HG03565 (cell line): ENCODE results near the gene MATN4.

Source experiments
- ATAC-seq: cut with Tn5 transposase; IDR thresholded peaks from one replicate; pipeline ENCODE4 v1.9.1; 2021; ENCODE audit warnings: mild to moderate bottlenecking, moderate library complexity; ENCODE audit not compliant: unreplicated experiment

The MATN4 gene

DNA sequence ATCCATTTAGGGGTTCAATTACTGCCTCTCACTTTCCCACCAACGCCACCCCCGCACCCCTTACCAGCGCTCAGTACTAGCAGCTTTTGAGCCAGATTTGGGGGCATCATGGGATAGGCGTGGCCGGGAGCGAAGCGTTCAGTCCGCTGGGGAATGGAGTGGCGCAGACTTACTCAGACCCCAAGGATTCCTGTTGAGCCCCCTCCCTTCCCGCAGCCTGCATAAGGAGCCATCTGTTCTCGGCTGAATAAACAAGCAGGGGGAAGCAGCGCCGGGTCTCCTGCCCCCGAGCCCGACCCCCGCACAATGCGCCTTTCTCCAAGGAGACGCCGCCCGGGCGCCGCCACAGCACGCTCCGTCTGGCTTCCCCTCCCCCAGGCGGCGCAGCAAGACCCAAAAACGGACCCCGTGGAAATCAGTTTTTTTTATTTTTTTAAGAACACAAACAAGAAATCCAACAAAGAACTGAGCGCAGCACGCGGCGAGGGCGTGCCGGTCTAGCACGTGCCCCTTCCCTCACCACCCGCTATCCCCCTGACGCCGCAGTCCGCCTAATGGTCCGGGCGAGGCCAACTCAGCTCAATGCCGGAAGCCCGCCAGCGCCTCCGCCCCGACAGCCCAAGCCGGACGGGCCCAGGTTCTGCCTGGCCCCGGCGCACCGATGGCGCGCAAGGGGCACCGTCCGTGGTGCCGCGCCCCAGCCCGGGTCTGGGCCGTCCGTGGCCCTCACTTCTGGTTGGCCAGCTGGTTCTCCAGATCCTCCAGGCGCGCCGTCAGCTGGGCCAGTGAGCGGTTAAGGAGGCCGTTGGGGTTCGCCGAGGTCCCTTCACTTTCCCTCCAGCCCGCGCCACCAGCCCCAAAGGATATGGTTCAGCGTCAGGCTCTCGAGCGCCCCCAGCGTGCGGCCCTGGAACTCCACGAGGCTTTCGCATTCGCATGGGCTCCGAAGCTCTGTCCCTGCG lies 14.8 kb downstream of the MATN4 start:
- ATAC-seq: no peak

DNA sequence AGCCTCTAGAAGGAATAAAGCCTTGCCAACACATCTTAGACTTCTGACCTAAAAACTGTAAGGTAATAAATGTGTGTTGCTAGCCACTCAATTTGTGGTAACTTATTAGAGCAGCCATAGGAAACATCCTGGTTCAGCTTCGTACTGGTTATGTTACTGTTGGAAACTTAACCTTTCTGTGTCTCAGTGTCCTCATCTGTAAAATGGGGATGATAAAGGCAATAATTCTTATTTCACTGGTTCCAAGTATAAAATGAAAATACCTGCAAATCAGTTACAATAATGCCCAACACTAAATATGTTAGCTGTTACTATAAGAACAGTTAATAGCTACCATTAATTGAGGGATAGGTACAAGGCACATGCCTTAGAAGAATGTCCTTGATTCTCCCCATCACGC lies 15.8 kb downstream of the MATN4 start:
- no peak for ATAC-seq

DNA sequence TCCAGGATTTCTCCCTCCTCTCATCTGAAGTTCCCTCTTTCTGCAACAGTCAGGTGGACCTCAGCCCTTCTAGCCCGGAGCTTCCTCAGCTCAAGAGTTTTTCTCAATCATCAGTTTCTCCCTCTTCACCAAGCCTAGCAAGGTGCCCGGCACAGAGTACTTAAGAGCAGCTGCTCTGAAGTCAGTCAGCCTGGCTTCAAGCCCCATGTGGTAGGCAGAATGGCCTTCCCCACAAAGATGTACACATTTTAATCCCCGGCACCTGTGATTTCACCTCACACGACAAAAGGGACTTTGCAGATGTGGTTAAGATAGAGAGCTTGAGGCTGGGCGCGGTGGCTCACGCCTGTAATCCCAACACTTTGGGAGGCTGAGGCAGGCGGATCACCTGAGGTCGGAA lies 16.6 kb downstream of the MATN4 start:
- ATAC-seq: no peak

DNA sequence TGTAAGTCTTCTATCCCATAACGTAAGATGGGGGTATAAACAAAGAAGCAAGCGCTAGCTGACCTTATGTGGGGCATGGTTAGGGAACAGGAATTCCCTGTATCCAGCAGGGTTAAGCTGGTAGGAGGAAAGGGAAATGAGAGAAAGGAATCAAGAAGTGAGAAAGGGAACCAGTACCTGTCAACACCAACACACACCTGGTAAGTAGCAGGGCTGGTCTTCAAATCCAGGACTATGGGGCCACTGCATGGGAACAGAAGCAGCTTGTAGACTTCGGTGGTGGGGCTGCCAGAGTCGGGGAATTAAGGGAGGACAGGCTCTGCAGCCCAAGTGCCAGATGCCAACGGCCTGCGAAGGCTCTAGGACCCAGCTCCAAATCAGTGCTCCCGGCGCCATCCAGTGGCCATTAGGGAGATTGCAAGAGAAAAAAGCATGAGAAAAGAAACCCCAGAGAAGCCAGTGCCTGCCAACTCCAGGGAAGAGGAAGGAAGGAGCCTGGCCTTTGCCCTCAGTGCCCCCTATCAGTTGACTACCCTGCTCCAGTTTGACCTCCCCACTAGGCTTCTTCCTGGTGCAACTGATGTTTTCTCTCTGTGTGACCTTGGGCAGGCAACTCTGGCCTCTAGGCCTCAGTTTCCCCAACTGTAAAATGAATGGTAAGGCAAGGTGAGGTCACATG lies 17.3 kb downstream of the MATN4 start:
- ATAC-seq: no peak

DNA sequence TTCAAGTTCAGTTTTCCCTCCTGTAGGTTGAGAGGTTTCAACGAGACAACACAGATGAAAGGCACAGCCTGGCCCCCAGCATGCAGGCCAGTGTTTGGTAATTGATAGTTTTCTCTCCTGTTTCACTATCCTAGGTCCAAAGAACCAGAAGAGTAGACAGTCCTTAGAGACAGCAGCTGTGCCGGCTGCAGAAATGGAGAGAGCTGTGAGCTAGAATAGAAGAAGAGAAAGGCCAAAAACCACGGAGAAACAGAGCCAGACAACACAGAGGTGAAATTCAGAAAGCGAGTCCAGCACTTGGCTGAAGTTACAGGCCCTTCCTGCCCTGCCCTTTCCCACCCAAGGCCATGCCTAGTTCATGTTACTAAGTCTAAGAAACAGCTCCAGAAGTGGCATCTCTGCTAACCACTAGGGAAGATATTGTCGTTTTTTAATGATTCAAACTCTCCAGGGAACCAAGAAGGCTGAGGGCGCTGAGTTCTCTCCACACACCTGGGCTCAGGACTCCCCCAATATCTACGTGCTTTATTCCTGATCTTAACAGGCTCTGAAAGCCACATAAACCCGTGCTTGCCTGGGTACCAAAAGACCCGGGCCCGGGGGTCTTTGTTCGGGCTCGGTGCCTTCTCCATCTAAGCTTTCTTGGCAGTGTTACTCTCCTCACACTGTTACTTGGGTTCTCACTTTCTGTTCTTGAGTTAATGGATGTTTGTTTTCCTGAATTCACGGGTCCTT lies 18.0 kb downstream of the MATN4 start:
- ATAC-seq: no peak

DNA sequence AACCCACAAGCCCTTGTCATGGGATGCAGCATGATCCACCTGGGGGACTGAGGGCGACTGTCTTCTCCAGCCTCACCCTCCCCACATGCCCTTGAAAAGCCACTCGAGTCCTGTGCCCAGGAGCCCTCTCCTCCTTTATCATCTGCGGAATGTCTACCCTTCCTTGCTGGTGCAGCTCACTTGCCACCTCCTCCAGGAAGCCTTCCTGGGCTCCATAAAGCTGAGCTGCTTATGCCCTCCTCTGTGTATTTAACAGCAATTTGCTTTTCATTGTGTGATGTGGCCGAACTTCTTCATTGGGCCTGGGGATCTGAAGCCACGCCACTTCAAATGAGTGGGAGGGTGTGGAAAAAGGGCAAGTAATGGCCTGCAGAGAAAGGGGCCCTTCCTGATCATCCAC lies 19.2 kb downstream of the MATN4 start:
- no peak for ATAC-seq

DNA sequence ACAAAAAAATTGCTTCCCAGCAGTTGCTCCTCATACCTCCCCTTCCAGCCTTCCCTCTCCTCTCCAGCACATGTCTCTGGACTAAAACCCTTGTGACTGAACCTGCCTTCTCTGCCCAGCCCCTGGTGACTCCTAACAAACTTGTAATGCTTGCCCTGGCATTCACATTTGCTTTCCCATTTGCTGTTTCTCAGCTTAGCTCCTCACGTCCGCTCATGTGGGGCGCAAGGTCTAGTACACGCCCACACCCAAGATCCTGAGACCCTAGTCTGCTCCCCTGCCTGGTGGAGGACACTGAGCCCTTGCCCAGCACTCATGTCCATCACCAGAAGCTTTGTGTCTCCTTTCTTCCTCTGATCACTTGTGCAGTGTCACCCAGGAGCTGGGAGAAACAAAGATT lies 19.7 kb downstream of the MATN4 start:
- no peak for ATAC-seq

DNA sequence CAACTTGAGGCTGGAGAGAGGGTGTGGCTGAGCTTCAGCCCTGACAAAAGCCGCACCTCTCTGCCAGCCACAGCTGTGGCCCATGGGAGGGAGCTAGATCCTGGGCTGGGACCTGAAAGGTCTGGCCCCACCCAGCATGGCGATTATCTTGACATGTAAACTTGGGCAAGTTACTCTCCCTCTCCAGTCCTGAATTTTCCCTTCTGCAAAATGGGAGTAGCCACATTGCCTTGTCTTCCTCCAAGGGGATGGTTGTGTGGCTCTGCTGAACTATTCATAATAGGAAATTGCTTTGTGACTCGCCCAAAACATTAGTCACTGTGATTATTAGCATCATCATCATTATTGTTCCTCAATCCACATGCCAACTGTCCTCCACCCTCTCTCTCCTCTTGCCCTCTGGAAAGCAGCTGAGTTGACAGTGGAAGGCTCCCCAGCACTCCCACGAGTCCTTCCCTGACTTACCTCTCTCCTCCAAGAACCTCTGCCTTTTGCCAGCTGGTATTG lies 24.5 kb downstream of the MATN4 start:
- no peak for ATAC-seq

DNA sequence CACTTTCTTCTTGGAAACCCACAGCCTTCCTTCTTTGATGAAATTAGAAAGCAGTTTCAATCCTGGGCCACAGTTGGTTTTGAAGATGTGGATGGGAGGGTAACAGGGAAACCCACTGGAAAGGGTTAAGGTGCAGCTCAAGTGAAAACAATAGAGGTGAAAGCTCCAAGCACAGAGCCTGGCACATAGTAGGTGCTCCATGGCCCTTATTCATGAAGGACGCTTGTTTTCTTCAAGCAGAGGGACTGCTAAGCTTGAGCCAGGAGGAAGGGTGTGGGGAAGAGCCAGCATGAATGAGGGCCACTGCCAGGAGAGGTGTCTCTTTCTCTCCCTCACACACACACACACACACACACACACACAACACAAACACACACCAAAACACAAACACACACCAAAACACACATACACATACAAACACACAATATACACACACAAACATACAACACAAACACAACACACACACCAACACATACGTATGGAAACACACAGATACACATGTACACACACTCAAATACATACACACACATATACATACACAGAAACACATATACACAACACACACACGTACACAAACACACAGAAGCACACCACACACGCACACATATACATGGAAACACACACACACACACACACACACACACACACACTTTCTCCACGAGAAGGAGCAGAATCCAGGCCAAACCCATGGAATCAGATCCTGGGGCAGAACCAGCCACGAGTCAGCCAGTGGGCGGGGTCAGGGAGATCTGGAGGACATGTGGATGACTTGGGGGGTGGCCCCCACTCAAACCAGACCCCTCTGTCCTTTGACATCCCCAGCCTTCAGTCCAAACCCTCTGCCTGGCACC lies 25.2 kb downstream of the MATN4 start:
- ATAC-seq: no peak

DNA sequence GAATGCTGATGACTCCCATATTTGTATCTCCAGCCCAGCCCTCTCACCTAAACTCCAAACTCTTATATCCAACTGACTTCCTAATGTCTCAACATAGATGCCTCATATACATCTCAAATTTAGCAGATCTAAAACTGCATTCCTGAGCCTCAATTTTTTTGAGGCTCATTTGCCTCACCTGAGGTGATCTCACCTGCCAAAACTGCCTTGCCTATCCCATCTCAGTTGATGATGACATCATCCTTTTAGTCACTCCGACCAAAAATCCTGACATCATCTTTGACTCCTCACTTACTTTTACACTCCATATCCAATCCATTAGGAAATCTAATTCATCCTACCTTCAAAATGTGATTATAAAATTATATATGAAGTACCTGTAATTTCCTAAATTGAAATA lies 28.1 kb downstream of the MATN4 start:
- no peak for ATAC-seq

DNA sequence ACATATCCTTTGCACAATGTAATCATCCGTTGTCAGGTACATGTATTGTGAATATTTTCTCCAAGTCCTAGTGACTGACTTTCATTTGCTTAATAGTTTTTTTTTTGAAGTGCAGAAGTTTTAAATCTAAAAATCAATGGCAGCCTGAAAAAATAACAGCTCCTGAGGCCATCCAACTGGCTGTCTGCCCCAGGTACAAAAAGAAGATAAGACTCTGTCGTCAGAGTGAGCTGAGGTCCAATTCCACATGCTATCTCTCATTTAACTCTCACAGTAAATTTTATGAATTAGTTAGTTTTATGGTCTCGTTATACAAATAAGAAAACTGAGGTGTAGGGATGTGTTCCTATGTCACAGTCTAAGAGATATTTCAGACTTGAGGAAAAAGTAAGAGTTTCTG lies 32.8 kb downstream of the MATN4 start:
- ATAC-seq: no peak

DNA sequence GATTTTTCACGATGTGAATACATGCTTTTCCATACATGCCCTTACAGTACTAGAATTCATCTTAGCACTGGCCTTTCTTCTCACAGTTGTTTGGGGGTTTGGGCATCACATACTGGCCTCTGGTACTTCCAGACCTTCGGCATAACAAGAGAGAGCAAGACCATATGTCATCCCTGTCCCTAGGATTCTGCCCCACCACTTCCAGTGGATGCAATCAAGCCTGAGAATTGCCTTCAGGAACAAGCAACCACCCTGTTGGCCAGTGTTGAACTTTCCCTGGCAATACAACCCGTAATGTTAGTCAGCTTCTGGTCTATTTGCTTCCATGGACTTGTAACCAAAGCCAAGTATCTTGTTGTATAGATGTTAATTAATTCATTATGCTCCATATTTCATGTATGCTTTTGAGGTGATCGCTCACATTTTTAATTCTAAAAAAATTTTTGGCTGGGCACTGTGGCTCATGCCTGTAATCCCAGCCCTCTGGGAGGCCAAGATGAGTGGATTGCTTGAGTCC lies 38.3 kb downstream of the MATN4 start:
- no peak for ATAC-seq

DNA sequence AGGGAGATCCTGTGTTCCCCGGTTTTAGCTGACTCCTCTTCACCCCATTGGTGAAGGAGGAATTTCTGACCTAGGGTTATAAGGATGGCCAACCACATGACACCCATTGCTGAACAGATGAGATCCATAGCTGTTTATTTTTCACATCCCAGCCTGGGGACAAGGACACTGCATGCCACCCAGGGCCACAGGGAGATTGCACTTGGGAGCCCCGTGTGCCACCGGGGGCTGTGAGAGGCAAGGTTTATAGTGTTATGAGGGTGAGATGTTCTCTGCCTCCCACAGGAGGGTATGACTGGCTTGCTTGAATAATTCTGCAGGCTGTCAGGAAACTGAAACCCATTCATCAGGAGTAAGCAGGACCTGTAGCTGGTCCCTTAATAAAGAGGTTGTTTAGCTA lies 39.0 kb downstream of the MATN4 start:
- no peak for ATAC-seq

DNA sequence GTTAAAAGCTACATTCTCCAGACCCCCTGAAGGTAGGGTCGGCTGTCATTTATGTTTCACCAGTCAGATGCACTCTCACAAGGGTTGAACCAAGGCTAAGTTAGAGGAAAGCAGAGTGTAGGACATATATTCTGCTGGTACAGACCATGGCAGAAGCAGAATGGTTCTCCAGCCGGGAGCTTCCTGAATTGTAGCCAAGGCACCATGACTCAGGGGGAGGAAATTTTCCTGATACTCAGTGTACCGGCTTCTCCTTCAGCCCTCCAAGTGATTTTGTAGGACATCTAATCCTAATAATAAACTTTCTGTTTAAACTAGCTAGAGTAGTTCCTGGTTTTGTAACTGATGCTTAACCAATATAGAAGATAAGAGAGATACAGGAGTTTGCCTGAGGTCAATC lies 39.6 kb downstream of the MATN4 start:
- ATAC-seq: no peak

DNA sequence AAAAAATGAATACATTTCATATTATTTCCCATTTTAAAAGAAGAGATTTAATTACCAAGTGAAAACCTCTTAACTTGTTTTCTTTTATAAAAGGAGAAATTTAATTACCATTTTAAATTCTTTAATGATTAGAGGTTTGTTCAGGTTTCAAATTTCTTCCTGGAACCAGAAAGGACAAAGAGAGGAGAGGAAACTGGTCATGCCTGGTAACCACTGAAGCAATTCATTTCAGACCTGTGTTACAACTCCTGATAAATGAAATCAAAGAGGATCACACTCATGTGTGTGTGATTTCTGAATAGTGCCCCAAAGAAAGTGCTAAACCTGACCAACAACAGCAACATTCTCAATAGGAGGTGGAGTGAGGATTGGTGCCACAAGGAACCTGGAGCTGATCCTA lies 41.1 kb downstream of the MATN4 start:
- ATAC-seq: no peak

DNA sequence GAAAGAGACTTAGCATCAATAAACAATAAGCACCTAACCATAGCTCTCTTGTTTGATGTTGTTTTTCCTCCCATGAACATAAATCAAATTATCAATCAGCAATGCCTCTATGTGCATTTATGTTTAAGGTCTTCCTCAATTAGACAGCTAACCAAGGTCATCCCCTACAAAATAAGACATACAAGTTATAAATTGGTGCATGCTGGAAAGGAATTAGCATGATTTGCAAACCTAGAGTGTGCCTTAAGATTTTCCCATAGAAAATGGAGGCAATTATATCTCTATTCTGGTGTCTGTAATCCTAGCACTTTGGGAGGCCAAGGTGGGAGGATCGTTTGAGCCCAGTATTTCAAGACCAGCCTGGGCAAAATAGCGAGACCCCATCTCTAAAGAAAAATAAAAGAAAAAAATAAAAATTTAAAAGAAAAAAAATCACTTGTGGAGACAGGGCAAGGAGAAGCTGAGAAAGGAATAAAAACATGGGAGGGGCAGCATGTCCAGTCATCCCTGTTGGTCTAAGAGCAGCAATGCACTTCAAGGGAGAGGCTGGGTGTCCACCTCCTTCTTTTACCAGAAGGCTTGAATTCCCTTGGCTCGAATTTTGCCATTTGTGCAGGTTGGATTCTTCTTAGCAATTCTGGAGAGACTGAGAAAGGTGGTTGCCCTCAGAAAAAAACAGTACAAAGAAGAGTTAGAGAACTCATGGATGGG lies 44.4 kb downstream of the MATN4 start:
- no peak for ATAC-seq

DNA sequence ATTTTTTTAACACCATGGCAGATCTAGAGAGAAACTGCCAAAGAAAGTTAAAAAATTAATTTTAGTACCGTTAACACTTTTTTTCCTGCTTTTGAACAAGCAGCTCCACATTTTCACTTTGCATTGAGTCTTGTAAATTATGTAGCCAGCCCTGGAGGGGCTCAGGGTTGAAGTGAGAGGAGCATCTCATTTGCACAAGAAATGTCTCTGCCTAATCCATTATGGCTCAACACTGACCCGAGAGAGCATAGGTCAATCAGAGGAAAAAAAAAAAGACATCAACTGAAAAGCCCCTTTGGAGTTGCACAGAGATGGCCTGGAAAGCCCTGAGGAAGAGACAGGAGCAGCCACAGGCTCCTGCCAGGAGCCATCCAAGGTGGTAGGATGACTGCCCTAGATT lies 49.4 kb downstream of the MATN4 start:
- ATAC-seq: no peak

DNA sequence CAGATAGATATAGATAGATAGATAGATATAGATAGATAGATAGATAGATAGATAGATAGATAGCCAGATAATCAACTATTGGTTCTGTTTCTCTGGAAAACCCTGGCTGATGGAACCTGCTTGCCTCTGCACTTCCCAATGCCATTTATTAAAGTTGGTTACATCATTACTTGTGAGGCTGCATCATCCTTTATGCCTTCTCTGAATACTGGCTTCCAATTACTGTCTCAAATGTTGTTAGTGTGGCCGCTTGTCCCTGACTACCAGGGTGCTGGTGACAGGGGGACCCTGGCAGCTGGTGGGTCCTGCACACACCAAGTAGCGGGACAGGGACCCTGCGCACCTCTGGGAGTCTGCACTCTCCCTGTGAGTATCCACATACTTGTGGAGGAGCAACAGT lies 49.8 kb downstream of the MATN4 start:
- no peak for ATAC-seq

DNA sequence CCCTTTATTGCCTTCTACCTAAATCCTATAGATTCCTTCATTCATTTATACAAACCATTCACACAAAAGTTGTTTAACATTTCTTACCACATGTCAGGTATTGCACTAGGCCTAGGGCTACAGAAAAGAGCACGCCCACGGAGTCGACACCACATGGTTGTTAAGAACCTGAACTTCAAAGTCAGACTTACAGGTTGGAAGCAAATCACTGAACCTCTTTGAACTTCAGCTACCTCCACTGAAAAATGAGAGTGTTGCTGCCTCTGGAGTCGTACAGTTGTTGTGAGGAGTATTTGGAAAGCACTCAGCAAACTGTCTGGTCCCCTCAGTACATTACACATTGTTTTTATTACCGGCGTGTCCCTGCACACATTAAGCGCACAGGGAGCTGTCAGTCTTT lies 50.4 kb downstream of the MATN4 start:
- no peak for ATAC-seq

DNA sequence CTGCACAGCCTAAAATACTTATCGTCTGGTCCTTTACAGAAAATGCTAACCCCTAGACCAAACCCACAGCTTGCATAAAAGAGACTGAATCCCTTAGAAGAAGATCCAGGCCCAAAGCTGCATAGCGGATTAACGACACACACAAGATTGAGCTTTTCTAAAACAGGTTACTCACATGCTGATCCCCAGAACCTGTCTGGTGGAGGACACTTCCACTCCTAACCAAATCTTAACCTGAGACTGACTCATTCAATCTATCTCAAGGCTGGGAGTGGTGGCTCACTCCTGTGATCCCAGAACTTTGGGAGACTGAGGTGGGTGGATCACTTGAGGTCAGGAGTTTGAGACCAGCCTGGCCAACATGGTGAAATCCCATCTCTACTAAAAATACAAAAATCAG lies 50.9 kb downstream of the MATN4 start:
- ATAC-seq: no peak
